A673 (cell line): ENCODE measurements around the gene LTA. TPM values are rescaled to one million over a fixed set of nuclear protein-coding genes. Genes with fewer than 3 reads are reported as not detected.

ENCODE experiments used
- BruUV-seq: library from RNA; stranded (reverse); fragments of 400-500 nt; replicated peaks from 2 replicates; lab custom pipeline; 2021; lab: Mats Ljungman, UMichigan
- CTCF ChIA-PET: fragments of 300-600 bp; sonication (Branson Sonifier 250); formaldehyde crosslinking; loops from one replicate; lab custom pipeline; 2022; ENCODE audit warnings: antibody characterized with exemption; lab: Charles Lee
- POLR2A ChIA-PET: fragments of 300-600 bp; sonication (Branson Sonifier 250); formaldehyde crosslinking; loops from one replicate; lab custom pipeline; 2022; ENCODE audit warnings: antibody characterized with exemption; ENCODE audit not compliant: low non-redundant PET; lab: Charles Lee
- DNase-seq: peaks from one replicate; pipeline ENCODE4 v3.0.0-alpha.2; 2015; ENCODE audit warnings: low spot score
- H3K27ac ChIP-seq: fragments of 200-600 bp; sonication (generic); 2 replicates; pipeline ENCODE4 v1.5.1; 2016; ENCODE audit warnings: mixed run types, low read depth, mild to moderate bottlenecking, mixed read lengths, antibody characterized with exemption, low read length; ENCODE audit not compliant: poor library complexity, severe bottlenecking
- H3K27me3 ChIP-seq: fragments of 200-600 bp; sonication (generic); replicated peaks from 2 replicates; pipeline ENCODE4 v1.6.1; 2017; ENCODE audit warnings: mixed run types, low read depth, mild to moderate bottlenecking, mixed read lengths, antibody characterized with exemption, low read length; ENCODE audit not compliant: insufficient read depth, poor library complexity
- H3K36me3 ChIP-seq: fragments of 200-600 bp; sonication (generic); 2 replicates; pipeline ENCODE4 v1.6.1; 2016; ENCODE audit warnings: mixed run types, mild to moderate bottlenecking, mixed read lengths, antibody characterized with exemption, low read length; ENCODE audit not compliant: insufficient read depth, poor library complexity, severe bottlenecking
- H3K4me1 ChIP-seq: fragments of 200-600 bp; sonication (generic); 2 replicates; pipeline ENCODE4 v1.6.1; 2017; ENCODE audit warnings: mixed run types, mild to moderate bottlenecking, mixed read lengths, antibody characterized with exemption, low read length; ENCODE audit not compliant: insufficient read depth, poor library complexity, severe bottlenecking
- H3K4me3 ChIP-seq: fragments of 200-600 bp; sonication (generic); 2 replicates; pipeline ENCODE4 v1.5.1; 2016; ENCODE audit warnings: low read depth, mixed run types, mild to moderate bottlenecking, mixed read lengths, low read length; ENCODE audit not compliant: poor library complexity, severe bottlenecking
- H3K9me3 ChIP-seq: fragments of 200-600 bp; sonication (generic); 2 replicates; pipeline ENCODE4 v1.6.1; 2016; ENCODE audit warnings: mixed run types, low read depth, mild to moderate bottlenecking, mixed read lengths, antibody characterized with exemption, low read length; ENCODE audit not compliant: poor library complexity, severe bottlenecking
- CTCF ChIP-seq: fragments of 300-800, 200-600 bp; sonication (generic); conservative IDR thresholded peaks from 2 replicates; pipeline ENCODE4 v1.5.1; 2017; ENCODE audit warnings: low read depth, mild to moderate bottlenecking, antibody characterized with exemption, low read length, moderate library complexity, mixed read lengths
- EZH2 ChIP-seq: fragments of 200-600 bp; sonication (generic); IDR thresholded peaks from 2 replicates; pipeline ENCODE4 v1.6.1; 2017; ENCODE audit warnings: borderline replicate concordance, low read depth, mild to moderate bottlenecking, mixed read lengths, antibody characterized with exemption, low read length; ENCODE audit not compliant: poor library complexity, severe bottlenecking
- intact Hi-C: fragments of 100-400 bp; cut with micrococcal nuclease; formaldehyde crosslinking; loops from one replicate; pipeline ENCODE4 v1.10.0; 2022; ENCODE audit not compliant: unreplicated experiment
- total RNA-seq: library from RNA; stranded (reverse); gene quantifications from 2 replicates; pipeline ENCODE4 v1.2.3, GENCODE V29; 2021

The LTA gene
- total RNA-seq, 1 experiment from 2014 or later: not detected

DNA sequence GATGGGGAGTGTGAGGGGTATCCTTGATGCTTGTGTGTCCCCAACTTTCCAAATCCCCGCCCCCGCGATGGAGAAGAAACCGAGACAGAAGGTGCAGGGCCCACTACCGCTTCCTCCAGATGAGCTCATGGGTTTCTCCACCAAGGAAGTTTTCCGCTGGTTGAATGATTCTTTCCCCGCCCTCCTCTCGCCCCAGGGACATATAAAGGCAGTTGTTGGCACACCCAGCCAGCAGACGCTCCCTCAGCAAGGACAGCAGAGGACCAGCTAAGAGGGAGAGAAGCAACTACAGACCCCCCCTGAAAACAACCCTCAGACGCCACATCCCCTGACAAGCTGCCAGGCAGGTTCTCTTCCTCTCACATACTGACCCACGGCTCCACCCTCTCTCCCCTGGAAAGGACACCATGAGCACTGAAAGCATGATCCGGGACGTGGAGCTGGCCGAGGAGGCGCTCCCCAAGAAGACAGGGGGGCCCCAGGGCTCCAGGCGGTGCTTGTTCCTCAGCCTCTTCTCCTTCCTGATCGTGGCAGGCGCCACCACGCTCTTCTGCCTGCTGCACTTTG, 3.3 kb downstream of the LTA start, which contains the start of gene TNF:
TNF (plus strand) TSS at position 231 of the 567 bp plus-strand sequence; CDS start at position 408, 177 bp downstream.
- intact Hi-C loops: no loop called here
- peak; percentile 44 for DNase-seq
- ChIA-PET CTCF (no interaction called here), POLR2A (no interaction called here)
- Histone ChIP-seq H3K27me3 (no peaks in the 10 kb centered on the region), H3K4me3 (no peak within 1 kb of the TSS), H3K27ac (no peak within 1 kb of the TSS), H3K36me3 (no peaks in the 10 kb centered on the region), H3K4me1 (peaks cover 5% of the 10 kb centered on the region), H3K9me3 (no peaks in the 10 kb centered on the region)
- TF ChIP-seq CTCF: no peak
- BruUV-seq: no TSS peak

DNA sequence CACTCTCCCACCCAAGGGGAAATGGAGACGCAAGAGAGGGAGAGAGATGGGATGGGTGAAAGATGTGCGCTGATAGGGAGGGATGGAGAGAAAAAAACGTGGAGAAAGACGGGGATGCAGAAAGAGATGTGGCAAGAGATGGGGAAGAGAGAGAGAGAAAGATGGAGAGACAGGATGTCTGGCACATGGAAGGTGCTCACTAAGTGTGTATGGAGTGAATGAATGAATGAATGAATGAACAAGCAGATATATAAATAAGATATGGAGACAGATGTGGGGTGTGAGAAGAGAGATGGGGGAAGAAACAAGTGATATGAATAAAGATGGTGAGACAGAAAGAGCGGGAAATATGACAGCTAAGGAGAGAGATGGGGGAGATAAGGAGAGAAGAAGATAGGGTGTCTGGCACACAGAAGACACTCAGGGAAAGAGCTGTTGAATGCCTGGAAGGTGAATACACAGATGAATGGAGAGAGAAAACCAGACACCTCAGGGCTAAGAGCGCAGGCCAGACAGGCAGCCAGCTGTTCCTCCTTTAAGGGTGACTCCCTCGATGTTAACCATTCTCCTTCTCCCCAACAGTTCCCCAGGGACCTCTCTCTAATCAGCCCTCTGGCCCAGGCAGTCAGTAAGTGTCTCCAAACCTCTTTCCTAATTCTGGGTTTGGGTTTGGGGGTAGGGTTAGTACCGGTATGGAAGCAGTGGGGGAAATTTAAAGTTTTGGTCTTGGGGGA, 4.0 kb downstream of the LTA start:
- no peak overlapping the region for H3K27ac ChIP-seq
- intact Hi-C loops: no loop called here
- H3K27me3 ChIP-seq: no peaks in the 10 kb centered on the region
- TF ChIP-seq EZH2 (no peak), CTCF (no peak)
- H3K4me3 ChIP-seq: no peak overlapping the region
- ChIA-PET CTCF (no interaction called here), POLR2A (no interaction called here)
- BruUV-seq: no TSS peak
- H3K36me3 ChIP-seq: no peaks in the 10 kb centered on the region
- DNase-seq: peak; percentile 45
- H3K9me3 ChIP-seq: no peaks in the 10 kb centered on the region
- H3K4me1 ChIP-seq: peaks cover 5% of the 10 kb centered on the region

GRCh38 chr6:31576897-31577578, 4.9 kb downstream of the LTA start:
- POLR2A ChIA-PET: no interaction called here
- Histone ChIP-seq H3K36me3 (no peaks in the 10 kb centered on the region), H3K27ac (no peak overlapping the region), H3K4me1 (peaks cover 5% of the 10 kb centered on the region), H3K4me3 (no peak overlapping the region), H3K9me3 (no peaks in the 10 kb centered on the region), H3K27me3 (no peaks in the 10 kb centered on the region)
- intact Hi-C loops: no loop called here
- no TSS peak for BruUV-seq
- CTCF ChIA-PET: no interaction called here
- DNase-seq: no peak
- TF ChIP-seq CTCF (no peak), EZH2 (no peak)
